CD4-positive, alpha-beta T cell treated with Interleukin-10 for 1 hour (primary cell): Measurements from ENCODE around the gene SREBF1.

ENCODE experiments used
- DNase-seq: peaks from one replicate; pipeline ENCODE4 v3.0.0-alpha.2; 2020

The SREBF1 gene

DNA sequence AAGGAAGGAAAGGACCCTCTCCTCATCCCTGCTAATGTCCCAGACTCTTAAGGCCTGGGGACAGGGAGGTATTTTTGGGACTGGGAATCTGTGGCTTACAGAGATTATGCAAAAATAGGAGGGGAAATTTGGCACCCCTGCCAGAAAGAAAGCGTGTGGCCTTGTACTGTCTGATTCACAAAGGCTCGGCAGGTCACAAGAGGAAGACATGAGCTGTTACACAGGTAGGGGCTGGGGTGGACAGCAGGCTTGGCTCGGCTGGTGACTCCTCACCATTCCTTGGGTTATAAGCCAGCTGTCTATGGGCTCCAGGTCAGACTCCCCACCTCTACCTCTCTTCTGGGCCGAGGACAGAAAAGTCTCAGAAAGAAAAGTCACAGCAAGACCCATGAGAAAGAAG lies 20.7 kb upstream of the SREBF1 start:
- DNase-seq: no peak

DNA sequence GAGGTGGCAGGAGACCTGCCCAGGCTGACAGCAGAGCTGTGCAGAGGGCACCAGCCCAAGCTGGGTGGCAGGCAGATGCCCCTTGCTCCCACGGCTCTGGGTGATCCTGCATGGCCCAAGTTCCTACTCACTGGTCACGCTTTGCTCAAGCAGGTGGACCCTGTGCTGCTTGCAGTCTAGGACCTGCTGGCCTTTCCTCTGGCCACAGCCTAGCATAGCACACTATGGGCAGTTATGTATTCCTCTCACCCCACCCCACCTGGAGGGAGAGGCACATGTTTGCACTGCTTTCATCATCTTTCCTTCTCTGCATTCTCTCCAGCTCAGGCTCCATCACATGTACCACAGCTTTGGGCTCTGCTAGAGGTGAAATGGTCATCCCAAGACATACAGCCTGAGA lies 19.6 kb upstream of the SREBF1 start:
- no peak for DNase-seq

DNA sequence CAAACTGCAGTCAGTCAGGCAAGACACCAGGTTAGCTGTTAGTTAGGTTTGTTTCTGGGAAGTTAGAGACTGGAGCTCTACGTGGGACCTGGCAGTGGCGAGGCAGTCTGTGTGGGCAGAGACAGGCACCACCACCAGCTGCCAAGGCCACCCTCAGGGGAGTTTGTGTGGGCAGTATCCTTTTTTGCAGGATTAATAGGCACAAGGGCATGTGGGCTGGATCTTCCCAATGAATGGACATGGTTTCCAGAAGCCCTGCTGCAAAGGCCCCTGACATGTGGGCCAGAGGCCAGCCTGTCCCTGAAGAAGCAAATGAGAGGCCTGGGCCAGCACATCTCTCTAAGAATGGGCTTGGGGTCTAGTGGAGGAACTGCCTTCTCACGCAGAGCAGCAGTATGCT lies 19.2 kb upstream of the SREBF1 start:
- DNase-seq: no peak

DNA sequence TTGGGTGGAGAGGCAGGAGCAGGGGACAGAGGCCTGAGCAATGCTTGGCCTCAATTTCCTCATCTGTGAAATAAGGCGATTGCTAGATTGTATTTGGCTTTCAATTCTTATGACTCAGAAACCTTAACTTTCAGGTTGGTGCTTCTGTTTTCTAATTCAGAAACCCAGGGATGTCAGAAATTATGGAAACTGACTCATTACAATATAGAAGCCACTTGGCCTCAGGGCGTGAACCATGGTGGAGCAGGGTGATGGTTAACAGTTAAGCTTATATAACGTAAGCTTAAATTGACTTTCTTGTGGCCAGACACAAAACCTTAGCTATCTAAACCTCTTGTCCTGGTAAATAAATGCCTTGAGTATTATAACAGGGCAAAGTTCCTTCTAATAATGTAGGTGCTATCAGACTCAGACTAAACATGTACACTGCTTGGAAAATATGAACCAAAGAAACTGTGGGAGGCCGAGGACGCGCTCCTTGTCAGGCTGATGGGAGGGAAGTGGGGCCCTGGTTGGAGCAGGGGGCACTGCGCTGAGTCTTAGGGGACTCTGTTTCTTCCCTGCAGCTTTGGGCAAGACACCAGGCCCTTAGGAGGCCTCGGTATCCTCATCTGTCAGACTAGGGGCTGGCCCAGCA lies 17.1 kb upstream of the SREBF1 start:
- no peak for DNase-seq

DNA sequence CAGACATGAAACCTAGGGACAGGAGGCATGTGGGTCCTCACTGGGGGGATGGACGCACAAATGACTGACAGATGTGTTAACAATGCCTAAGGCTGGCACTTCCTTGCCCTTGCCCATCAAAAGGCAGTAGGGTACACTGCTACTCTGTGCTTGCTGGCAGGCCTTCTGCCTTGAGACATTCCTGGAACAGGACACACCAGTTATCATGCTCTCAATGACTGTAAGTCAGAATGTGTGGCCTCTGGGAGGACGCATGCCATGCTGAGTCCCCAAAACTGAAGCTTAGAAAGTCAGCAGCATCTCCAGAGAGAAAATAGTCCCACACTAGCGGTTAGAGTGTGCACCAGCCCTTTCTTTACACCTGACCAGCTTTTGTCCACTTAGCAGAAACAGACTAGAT lies 16.1 kb upstream of the SREBF1 start:
- no peak for DNase-seq

DNA sequence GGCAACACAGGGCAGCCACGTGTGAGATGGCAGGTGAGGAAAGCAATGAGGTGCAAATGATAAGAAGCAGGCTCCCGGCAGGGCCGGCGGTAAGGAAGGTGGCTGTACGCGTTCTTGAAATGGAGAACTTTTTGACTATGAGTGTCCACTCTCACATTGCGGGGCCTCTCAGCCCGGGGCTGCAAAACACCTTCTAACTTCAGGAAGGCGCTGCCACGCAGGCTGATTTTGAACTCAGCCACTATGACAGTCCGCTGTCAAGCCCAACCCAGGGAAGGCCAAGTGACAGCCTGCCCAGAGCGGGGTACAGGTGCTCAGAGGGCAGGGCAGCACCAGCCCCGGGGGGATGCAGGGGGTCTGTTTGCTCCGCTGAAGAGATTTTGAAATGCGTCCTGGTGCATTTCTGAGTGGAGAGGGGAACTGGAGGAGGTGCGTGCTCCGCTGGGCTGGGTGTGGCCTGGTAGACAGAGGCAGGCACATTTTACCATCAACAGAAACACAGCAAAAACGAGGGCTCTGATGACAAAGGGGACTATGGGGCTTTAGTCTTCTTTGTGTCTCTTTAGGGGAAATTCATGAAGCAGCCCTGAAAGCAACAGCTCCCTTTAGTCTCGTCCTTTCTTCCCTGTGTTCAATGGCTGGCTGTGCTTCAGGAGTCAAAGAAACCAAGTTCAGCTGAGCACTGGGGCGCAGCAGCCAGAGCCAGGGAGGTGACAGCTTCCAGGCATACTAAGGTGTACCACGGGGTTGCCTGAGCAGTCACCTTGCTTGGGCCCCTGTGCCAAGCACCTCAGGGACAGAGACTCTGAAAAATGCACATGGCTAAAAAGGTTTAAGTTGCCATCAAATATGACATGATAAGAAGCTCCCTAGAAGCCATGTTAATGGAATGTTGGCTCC lies 14.6 kb upstream of the SREBF1 start:
- no peak for DNase-seq

DNA sequence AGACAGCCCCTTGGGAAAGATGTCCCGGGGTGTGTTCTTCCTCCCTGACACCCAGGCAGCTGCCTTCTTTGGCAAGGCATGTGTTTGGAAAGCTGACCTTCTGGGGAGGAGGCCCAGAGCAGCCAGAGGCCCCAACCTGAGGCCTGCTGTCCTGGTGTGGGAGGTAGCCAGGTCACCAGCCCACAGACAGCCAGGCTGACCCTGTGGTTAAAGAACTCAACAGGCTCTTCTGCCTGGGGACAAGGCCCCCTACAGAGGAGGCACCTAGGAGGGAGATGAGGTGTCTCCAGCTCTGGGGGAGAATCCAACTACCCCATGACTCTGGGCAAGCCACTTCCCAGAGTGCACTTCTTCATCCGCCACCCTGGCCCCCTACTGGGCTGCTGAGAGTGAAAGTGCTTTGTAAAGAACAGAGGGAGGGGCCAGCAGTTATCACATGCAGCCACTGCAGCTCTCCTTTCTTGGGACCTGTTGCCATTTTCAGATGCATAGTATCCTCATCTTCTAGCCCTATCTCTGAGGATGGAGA lies 13.1 kb upstream of the SREBF1 start:
- DNase-seq: peak; percentile 86

DNA sequence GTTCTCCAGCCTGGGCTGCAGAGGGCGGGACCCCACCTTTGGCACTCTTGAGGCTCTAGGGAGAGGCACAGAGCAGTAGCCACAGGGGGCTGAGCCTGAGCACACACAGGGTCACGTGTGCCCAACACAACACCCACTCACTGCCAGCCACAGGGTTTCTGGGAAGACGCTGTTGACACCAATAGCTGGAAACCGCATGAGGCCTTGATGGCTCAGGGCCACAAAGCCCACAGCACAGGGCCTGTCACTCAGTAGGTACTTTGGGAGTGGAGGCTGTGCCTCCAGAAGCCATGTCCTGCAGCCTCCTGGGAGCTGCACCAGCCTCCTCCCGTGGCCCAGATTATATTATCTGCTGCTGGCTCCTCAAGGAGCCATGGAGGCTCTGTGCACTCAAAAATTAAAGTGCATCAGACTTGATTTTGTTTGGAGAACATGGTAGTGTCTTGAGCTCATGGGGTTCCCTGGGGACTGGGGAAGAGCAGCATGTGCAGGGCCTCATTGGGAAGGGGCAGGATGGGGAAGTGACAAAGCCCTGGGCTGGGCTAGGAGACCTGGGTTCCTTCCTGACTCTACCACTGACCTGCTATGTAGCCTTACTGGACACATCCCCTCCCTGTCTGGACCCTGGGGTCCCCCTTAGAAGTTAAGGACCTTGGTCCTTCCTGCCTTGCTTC lies 12.5 kb upstream of the SREBF1 start:
- peak; percentile 91 for DNase-seq

DNA sequence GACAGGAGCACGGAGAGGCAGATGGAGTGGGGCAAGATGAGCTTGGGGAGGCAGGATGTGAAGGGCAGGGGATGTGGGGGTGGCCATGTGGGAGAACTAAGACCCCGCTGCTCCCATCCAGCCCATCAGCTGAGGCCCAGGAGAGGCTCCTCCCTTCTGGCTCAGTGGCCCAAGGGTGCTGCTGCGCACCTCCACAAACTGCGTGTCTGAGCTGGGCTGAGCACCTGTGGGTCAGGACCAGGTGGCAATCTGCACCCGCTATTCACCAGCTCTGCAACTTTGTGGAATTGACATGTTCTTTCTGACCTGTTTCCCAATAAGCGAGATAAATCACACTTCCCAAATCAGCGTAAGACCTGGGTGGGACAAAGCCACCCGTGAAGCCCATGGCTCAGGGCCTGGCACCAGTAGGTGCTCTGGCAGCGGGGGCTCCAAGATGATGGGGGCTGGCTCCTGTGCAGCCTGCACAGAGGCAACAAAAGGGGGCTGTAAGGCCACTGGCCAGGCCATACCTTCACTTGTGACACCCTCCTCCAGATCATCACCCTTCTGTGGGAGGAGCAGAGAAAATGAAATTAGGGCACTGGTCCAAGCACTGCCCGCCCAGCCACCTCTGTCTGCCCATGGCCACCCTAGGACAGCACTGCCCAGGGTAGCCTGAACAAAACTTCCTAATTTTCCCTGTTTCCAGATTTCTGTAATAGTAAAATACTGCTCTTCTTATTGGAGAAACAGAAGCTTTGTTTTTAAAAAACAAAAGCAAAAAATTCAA lies 11.7 kb upstream of the SREBF1 start:
- no peak for DNase-seq

DNA sequence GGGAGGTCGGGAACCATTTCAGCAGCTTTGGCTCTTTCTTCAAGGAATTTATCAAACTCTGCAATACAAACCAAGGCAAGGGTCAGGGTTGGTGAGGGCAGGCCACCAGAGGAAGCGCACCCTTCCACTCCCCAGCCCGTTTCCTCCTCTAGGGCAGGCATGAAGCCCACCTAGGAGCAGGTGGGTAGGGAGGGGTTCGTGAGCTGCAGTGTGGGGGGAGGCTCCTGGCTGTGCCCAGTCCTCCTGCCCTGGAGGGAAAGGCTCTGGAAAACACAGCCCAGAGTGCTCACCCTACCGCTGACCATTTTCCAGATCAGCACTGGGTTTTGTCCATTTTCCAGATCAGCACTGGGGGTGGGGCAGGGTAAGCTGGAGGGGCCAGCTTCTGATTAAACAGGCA lies 10.9 kb upstream of the SREBF1 start:
- no peak for DNase-seq

DNA sequence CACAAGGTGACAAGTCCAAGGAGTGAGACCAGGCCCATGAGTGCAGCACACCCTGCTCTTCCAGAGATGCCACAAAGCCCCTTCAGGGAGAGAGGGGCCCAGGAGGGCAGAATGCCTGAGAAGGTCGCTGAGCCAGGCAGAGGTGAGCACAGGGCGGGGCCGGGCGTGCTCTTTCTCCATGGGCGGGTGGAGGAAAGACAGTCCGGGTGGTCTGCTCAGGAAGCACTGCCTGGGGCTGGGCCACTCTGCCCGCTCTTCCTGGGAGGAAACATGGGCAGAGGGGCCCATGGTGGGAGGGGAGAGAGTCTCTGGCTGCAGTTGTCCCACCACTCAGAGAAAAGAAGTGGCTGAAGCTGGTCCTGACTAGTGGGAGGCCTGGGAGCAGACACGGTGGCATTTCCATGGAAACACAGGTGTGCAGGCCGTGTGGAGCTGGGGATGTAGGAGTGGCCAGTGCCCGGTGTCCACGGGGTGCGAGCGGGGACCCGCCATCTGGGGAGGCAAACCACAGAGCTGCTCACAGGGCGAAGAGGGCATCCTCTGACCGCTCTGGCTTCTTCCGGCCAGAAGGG lies 10.4 kb upstream of the SREBF1 start:
- DNase-seq: no peak

DNA sequence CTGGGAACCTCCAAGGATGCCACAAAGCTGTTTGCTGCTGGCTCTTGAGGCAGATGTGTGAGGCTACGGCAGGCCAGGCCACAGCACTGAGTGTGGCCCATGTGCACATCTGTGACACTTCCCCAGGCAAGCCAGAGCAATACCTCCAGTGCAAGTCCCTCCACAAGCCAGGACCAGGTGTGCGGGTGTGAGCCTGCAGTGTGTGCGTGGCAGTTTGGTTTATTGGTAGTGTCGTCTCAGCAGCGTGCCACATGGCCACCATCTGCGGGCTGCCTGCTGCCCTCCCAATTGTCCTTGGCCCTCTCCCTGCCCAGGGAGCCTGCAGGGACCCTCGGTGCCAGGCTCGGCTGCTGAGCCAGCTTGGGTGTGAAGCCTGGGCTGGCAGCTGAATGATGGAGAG lies 9.9 kb upstream of the SREBF1 start:
- DNase-seq: no peak

DNA sequence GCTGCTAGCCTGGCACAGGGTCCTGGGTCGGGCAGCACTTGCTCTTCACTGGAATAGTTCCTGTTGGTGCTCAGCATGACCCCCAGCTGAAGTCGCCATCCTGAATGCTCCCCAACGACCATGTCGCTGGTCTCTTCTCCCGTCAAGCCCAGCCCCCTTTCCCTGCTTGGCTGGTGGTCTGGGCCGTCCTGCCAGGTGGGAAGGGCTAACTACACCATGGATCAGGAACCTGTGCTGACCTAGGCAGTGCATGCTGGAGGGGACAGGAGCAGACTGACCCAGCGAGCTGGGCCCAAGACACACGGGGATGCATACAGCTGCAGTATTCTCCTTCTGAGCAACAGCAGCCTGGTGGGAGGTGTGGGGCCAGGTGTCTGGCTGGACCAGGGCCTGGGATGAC lies 9.2 kb upstream of the SREBF1 start:
- no peak for DNase-seq

DNA sequence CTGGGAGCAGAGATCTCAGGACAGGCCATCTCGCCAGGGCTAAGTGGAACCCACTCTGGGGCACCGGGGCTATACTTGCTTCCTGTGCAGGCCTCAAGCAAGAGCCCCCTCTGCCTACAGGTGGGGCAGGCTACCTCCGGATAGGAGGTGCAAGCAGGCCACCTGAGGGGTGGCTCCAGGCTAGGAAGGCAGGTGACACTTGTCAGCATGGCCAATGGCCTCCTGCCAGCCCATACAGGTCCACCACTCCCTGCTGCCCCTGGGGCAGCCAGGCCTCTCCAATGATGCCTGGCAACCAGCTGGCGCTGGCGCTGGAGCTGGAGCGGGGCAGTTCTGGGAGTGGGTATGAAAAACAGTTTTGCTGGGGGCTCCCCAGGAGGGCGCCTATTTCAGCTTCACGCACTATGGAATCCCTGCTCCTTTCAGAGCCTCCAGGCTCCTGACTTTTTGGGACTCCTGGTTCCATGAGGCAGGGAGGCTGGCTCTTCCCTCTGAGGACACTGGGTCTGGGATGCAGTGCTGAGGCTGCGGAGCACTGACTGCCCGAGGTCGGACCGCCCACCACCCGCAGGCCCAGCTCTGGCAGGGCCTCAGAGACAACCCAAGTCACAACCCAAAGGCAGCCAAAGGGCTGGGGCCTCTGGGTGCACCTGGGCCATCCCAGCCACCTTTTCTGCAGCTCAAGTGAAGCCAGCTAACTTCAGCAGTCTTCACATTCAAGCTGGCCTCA lies 8.4 kb upstream of the SREBF1 start:
- DNase-seq: no peak

DNA sequence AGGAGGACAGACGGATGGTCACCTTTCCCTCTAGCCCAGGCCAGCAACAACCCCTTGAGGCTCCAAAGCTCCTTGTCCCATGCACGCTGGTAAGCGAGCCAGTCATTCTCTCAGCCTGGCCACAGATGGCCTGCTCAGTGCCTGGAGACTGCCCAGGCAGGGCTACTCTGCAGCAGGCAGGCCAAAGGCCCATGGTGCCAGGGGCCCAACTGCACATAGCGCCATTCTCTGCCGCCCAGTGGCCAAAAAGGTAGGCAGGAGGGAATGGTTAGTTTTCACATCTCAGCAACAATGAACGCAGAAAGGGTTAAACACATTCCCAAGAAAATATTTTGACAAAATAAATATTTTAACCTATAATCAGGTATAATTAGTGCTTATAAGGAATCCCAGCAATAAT lies 7.7 kb upstream of the SREBF1 start:
- no peak for DNase-seq

DNA sequence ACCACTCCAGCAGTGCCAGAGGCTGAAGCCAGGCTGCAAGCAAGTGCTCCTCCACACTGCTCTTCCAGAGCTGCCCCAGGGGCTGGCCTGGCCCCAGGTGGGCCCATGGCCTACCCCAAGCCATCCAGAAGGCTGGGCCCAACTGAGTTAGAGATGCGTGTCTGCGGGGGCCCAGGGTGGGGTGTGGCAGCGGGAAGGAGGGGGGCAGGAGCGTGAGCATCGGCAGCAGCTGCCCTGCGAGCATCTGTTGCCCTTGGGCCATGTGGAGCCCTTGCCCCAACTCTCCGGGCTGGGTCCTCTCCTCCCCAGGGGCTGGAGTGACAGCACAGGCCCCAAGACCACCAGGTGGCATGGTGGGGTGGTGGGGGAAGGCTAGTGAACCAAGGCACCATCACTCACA lies 7.3 kb upstream of the SREBF1 start:
- DNase-seq: no peak

DNA sequence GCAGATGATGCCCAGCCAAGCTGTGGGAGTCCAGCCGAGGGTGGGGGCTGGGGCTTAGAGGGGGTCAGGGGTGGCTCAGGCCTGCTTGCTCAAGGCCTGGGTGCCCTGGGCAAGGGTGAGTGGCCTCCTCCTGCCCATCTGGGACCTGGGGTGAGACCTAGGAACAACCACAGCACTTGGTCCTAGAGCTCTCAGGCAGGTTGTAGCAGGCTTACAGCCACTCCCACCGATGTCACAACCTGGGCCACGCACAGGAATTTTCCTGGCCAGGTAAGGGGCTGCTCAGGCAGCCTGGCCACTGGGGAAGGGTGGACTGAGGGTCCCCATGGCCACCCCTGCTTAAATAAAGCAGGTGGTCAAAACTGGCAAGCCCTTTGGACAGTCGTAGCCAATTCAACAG lies 6.3 kb upstream of the SREBF1 start:
- DNase-seq: no peak

DNA sequence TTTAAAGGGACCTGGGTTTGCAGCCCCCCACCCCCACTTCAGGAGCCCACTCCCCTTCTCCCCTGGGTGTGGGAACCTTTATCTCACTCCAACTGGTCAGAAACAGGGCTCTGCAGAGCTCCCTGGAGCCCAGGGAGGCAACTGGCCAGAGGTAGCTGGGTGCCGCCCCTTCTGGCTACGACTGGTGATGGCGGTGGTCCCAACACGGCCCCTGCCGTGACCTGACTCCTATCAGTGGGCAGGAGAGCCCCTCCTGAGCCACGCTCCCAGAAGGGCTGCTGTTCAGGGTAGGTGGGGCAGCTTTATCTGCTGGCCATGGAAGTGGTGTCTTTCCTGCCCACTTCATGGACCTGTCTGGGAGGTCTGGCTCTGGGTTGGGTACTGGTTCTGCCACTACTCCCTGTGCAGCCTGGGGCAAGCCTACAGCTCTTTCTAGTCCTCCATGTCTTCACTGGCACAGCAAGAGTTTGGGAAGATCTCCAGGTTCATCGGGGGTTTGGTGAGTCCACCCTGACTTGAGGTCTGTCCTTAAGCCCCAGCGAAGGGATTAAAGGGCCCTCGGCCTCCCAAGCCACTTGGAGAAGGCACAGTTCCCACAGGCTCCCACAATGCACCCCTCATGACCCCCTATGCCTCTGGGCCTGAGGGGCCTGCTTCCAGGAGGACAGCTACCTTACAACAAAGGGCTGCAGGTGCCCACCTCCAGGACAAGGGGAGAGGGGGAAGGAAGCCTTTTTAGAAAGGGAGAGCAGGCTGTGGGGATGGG lies 5.5 kb upstream of the SREBF1 start:
- DNase-seq: no peak

DNA sequence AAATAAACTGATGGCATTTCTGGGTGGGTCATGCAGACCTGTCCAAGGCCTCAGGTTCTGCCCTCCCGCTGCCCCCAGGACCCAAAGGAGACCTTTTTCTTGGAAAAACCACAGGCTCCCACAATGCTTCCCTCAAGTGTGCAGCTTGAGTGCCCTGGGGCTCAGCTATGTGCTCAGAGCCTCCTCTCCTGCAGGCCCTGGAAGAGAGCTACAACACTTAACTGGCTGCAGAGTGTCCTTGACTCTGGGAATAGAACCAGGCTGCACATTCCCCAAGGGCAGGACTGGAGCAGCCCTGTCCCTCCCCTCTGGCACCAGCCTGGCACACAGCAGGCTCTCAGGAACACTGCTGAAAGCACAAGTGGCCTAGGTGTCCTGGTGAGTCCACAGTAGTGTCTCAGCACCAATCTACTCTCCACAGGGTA lies 4.8 kb upstream of the SREBF1 start:
- no peak for DNase-seq

DNA sequence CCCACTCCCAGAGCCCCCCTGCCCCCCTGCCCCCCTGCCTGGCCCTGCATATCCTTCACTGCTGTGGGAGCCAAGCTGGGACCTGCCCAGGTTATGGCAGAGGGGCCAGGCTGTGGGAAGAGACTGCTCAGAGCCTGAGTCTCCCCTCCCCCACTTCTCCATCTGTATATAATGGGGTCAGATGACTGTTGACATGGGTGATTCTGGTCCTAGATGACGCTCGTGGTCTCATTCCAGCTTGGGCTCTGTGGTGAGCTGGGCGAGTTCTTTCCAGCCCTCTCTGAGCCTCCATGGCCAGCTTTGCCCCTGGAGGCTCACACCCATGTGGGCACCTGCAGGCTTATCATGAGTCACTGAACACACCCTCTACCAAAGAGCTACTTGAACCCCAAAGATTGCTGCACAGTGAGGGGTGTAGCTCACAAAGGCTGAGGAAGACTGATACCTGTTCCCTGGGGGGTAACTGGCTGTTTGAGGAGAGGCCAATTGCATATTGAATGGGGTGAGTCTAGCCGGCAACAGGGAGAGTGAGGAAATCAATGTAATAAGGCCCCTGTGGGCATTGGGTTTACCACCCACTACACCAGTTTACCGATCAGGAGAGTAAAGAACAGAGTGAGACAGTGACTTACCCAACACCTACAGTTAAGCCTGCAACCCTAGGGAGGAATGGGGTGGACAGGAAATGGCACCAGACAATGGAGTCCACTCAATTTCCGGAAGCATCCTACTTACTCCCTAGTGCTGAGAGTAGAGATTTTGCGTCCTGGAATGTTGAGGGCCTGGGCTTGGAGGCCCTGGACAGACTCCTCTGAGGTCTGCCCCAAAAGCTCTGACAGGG lies 4.2 kb upstream of the SREBF1 start:
- no peak for DNase-seq
